Stimulated activated memory B cell treated with anti-CD40 and anti-IgM and Interleukin-4, amounts not matched to agents 10 μg/mL and 1 μg/mL and 100 μg/mL, for 72 hours (primary cell): ENCODE results near the gene KCNH2.
"Not testable (repeated sequence)": the region's sequence is repeated elsewhere in the genome, so short reads cannot be mapped to it uniquely, and the experiment has no call there.

Experiments used
- ATAC-seq: fragments of 150-1000 bp; cut with Tn5 transposase; 2 replicates; pipeline ENCODE4 v1.10.0; 2021
- H3K27ac Mint-ChIP-seq: one replicate; pipeline ENCODE4 v1.8.0; 2022; ENCODE audit warnings: mild to moderate bottlenecking, mixed read lengths
- H3K27me3 Mint-ChIP-seq: one replicate; pipeline ENCODE4 v1.8.0; 2022; ENCODE audit warnings: mixed read lengths
- H3K36me3 Mint-ChIP-seq: one replicate; pipeline ENCODE4 v1.8.0; 2022; ENCODE audit warnings: mixed read lengths
- H3K4me1 Mint-ChIP-seq: one replicate; pipeline ENCODE4 v1.8.0; 2022; ENCODE audit warnings: mixed read lengths
- H3K4me3 Mint-ChIP-seq: one replicate; pipeline ENCODE4 v1.8.0; 2022; ENCODE audit warnings: mild to moderate bottlenecking, moderate library complexity, mixed read lengths
- H3K9me3 Mint-ChIP-seq: one replicate; pipeline ENCODE4 v1.8.0; 2022; ENCODE audit warnings: mixed read lengths

The KCNH2 gene

GRCh38 chr7:150978126-150978789, at the start of gene KCNH2:
KCNH2 (minus strand) TSS chr7:150978321; CDS start chr7:150977913, 408 bp downstream.
- Mint-ChIP-seq H3K36me3 (no peaks in the 10 kb centered on the region), H3K27me3 (peaks cover 39% of the 10 kb centered on the region), H3K4me1 (peaks cover 38% of the 10 kb centered on the region), H3K4me3 (peak within 1 kb of the TSS; percentile 73), H3K9me3 (no peaks in the 10 kb centered on the region), H3K27ac (no peak within 1 kb of the TSS)
- no peak for ATAC-seq

- not testable (repeated sequence) for H3K9me3 Mint-ChIP-seq, H3K27me3 Mint-ChIP-seq, H3K36me3 Mint-ChIP-seq
- H3K27ac Mint-ChIP-seq = peak overlapping the region; percentile 86
- peaks cover 22% of the 10 kb centered on the region for H3K4me1 Mint-ChIP-seq
- peak overlapping the region; percentile 96 for H3K4me3 Mint-ChIP-seq
- peak; percentile 3 for ATAC-seq
Measured at GRCh38 chr7:151027728-151028130, 49.6 kb upstream of the KCNH2 start.

GRCh38 chr7:151026771-151027727, 48.9 kb upstream of the KCNH2 start:
- not testable (repeated sequence) for H3K9me3 Mint-ChIP-seq, ATAC-seq, H3K36me3 Mint-ChIP-seq
- H3K27ac Mint-ChIP-seq = peak overlapping the region; percentile 86
- peak overlapping the region; percentile 96 for H3K4me3 Mint-ChIP-seq
- peaks cover 22% of the 10 kb centered on the region for H3K4me1 Mint-ChIP-seq
- peaks cover 10% of the 10 kb centered on the region for H3K27me3 Mint-ChIP-seq

GRCh38 chr7:151025924-151026671, 48.0 kb upstream of the KCNH2 start:
- no peaks in the 10 kb centered on the region for H3K9me3 Mint-ChIP-seq
- H3K27ac Mint-ChIP-seq = no peak overlapping the region
- H3K4me3 Mint-ChIP-seq = no peak overlapping the region
- peaks cover 5% of the 10 kb centered on the region for H3K36me3 Mint-ChIP-seq
- ATAC-seq = no peak
- H3K4me1 Mint-ChIP-seq = peaks cover 22% of the 10 kb centered on the region
- peaks cover 18% of the 10 kb centered on the region for H3K27me3 Mint-ChIP-seq

GRCh38 chr7:151024435-151025056, 46.4 kb upstream of the KCNH2 start, which contains the start of gene ATG9B:
ATG9B (minus strand) TSS chr7:151024494; CDS start chr7:151024423, 71 bp downstream.
- H3K36me3 Mint-ChIP-seq = peaks cover 5% of the 10 kb centered on the region
- peaks cover 20% of the 10 kb centered on the region for H3K4me1 Mint-ChIP-seq
- H3K4me3 Mint-ChIP-seq = no peak within 1 kb of the TSS
- no peaks in the 10 kb centered on the region for H3K9me3 Mint-ChIP-seq
- H3K27me3 Mint-ChIP-seq = peaks cover 33% of the 10 kb centered on the region
- ATAC-seq = no peak
- no peak within 1 kb of the TSS for H3K27ac Mint-ChIP-seq

- Mint-ChIP-seq H3K27ac (no peak overlapping the region), H3K36me3 (no peaks in the 10 kb centered on the region), H3K9me3 (no peaks in the 10 kb centered on the region), H3K27me3 (peaks cover 46% of the 10 kb centered on the region), H3K4me1 (peaks cover 22% of the 10 kb centered on the region), H3K4me3 (no peak overlapping the region)
- ATAC-seq = no peak
Measured at GRCh38 chr7:151023232-151023631, 45.1 kb upstream of the KCNH2 start.

- Mint-ChIP-seq H3K4me1 (peaks cover 30% of the 10 kb centered on the region), H3K36me3 (no peaks in the 10 kb centered on the region), H3K9me3 (no peaks in the 10 kb centered on the region), H3K27me3 (peaks cover 47% of the 10 kb centered on the region), H3K4me3 (no peak overlapping the region), H3K27ac (no peak overlapping the region)
- ATAC-seq = no peak
Measured at GRCh38 chr7:151020231-151020630, 42.1 kb upstream of the KCNH2 start.

- H3K4me1 Mint-ChIP-seq = peaks cover 39% of the 10 kb centered on the region
Measured at GRCh38 chr7:151019130-151019447, 41.0 kb upstream of the KCNH2 start.

GRCh38 chr7:151018421-151019129, 40.5 kb upstream of the KCNH2 start:
- ATAC-seq = peak; percentile 10
- peaks cover 42% of the 10 kb centered on the region for H3K4me1 Mint-ChIP-seq
- no peaks in the 10 kb centered on the region for H3K9me3 Mint-ChIP-seq
- H3K36me3 Mint-ChIP-seq = no peaks in the 10 kb centered on the region
- peaks cover 47% of the 10 kb centered on the region for H3K27me3 Mint-ChIP-seq
- H3K4me3 Mint-ChIP-seq = peak overlapping the region; percentile 75
- peak overlapping the region; percentile 36 for H3K27ac Mint-ChIP-seq

More at GRCh38 chr7:151019130-151019447, 41.0 kb upstream of the KCNH2 start:
- no peaks in the 10 kb centered on the region for H3K36me3 Mint-ChIP-seq
- H3K9me3 Mint-ChIP-seq = no peaks in the 10 kb centered on the region
- H3K27ac Mint-ChIP-seq = peak overlapping the region; percentile 36
- no peak for ATAC-seq
- H3K27me3 Mint-ChIP-seq = peaks cover 47% of the 10 kb centered on the region
- H3K4me3 Mint-ChIP-seq = peak overlapping the region; percentile 24

- H3K9me3 Mint-ChIP-seq = no peaks in the 10 kb centered on the region
- peaks cover 42% of the 10 kb centered on the region for H3K4me1 Mint-ChIP-seq
- peaks cover 42% of the 10 kb centered on the region for H3K27me3 Mint-ChIP-seq
- peak overlapping the region; percentile 36 for H3K27ac Mint-ChIP-seq
- peak; percentile 74 for ATAC-seq
- H3K36me3 Mint-ChIP-seq = no peaks in the 10 kb centered on the region
- peak overlapping the region; percentile 75 for H3K4me3 Mint-ChIP-seq
Measured at GRCh38 chr7:151017953-151018420, 39.9 kb upstream of the KCNH2 start.

- Mint-ChIP-seq H3K27me3 (peaks cover 37% of the 10 kb centered on the region), H3K4me1 (peaks cover 45% of the 10 kb centered on the region), H3K27ac (peak overlapping the region; percentile 36), H3K36me3 (no peaks in the 10 kb centered on the region), H3K4me3 (peak overlapping the region; percentile 75), H3K9me3 (no peaks in the 10 kb centered on the region)
- no peak for ATAC-seq
Measured at GRCh38 chr7:151017370-151017952, 39.3 kb upstream of the KCNH2 start.

GRCh38 chr7:151016942-151017341, 38.8 kb upstream of the KCNH2 start:
- Mint-ChIP-seq H3K36me3 (no peaks in the 10 kb centered on the region), H3K9me3 (no peaks in the 10 kb centered on the region), H3K4me1 (peaks cover 50% of the 10 kb centered on the region), H3K27me3 (peaks cover 37% of the 10 kb centered on the region), H3K4me3 (no peak overlapping the region), H3K27ac (peak overlapping the region; percentile 9)
- ATAC-seq = no peak

GRCh38 chr7:151016505-151016904, 38.4 kb upstream of the KCNH2 start:
- peak overlapping the region; percentile 24 for H3K4me3 Mint-ChIP-seq
- H3K36me3 Mint-ChIP-seq = no peaks in the 10 kb centered on the region
- no peak for ATAC-seq
- peak overlapping the region; percentile 9 for H3K27ac Mint-ChIP-seq
- peaks cover 50% of the 10 kb centered on the region for H3K4me1 Mint-ChIP-seq
- peaks cover 33% of the 10 kb centered on the region for H3K27me3 Mint-ChIP-seq
- H3K9me3 Mint-ChIP-seq = no peaks in the 10 kb centered on the region

- Mint-ChIP-seq H3K4me3 (no peak overlapping the region), H3K9me3 (no peaks in the 10 kb centered on the region)
Measured at GRCh38 chr7:151015967-151016366, 37.8 kb upstream of the KCNH2 start.

More at GRCh38 chr7:151015967-151016366, 37.8 kb upstream of the KCNH2 start:
- Mint-ChIP-seq H3K4me1 (peaks cover 53% of the 10 kb centered on the region), H3K36me3 (no peaks in the 10 kb centered on the region), H3K27me3 (peaks cover 28% of the 10 kb centered on the region), H3K27ac (peak overlapping the region; percentile 9)
- no peak for ATAC-seq
